ENCODE data around the gene NXN. TPM values are rescaled to one million over a fixed set of nuclear protein-coding genes. Genes with fewer than 3 reads are reported as not detected.

The NXN gene
- total RNA-seq, 1 experiment from 2014 or later, result 126 TPM

DNA sequence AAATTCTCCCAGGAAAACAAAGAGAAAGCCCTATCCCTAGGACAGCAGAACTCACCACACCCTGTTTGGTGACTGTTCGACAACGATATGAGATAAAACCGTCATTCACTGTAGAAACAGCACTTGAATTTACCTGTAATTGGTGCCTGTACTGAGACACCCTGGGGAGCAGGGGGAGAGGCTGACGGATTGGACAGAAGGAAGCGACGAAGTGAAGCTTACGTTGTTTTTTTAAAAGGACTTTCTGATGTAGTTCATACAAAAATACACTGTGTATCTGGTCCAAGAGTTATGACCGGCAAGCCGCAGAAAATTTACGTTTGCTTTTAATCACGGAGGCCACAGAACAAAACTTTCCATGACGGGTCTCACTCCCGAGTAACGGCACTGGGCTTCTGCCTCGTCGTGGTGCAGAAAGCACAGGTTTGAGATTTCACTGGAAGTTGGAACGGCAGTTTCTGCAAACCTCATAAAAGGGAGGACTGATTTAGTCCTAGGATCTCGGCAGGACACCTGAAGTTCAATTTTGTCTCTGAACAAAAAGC is 9.7 kb downstream of the NXN start:
- ATAC-seq, result no peak
- H3K4me1 ChIP-seq (ENCODE audit: control insufficient read depth, insufficient read depth, low read length), result peaks cover 45% of the 10 kb centered on the region
- no peak for DNase-seq (ENCODE audit: low read depth, low spot score)

DNA sequence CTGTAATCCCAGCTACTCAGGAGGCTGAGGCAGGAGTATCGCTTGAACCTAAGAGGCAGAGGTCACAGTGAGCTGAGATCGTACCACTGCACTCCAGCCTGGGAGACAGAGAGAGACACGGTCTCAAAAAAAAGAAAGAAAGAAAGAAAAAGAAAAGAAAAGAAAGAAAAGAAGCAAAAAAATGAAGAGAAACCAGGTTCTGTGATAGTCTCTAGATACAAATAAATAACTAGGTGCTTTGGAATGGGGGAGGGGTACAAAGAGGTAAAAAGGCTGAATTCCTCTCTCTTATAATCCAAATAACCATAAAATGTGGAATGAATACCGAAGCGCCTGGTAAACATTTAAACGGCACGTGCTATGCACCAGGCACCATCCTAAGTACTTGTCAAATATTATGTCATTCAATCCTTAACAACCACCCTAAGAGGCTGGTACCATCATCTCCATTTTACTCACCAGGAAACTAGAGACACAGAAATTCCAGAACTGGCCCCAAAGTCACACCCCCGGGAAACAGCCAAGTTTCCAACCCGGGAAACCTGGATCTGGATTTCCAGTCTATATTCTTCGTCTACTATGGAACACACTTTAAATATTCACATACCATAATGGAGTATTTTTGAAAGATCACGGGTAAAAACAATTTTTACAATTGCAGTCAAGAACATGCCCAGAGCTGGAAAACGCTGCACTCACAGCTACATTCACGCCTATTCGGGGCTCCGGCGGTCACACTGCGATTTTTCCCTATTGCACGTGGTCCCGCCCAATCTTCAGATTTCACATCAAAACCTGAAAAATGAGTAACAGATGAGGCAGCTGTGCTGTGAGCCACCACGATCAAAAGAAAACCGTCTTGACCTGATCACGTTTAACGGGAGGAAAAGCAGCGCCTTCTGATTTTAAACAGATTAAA is 10.5 kb downstream of the NXN start:
- H3K4me1 ChIP-seq (ENCODE audit: control insufficient read depth, insufficient read depth, low read length), result peaks cover 52% of the 10 kb centered on the region
- peak overlapping the region; percentile 73 for H3K27ac ChIP-seq (ENCODE audit: low read length)
- no peaks in the 10 kb centered on the region for H3K36me3 ChIP-seq (ENCODE audit: control insufficient read depth, insufficient read depth, low read length)
- intact Hi-C loops (cut with micrococcal nuclease; ENCODE audit: unreplicated experiment) (no loop called here), in situ Hi-C loops (cut with HindIII; ENCODE audit: low pct_unique_long_range_greater_than_20kb, low sequenced_read_pairs) (no loop called here)
- ChIA-PET CTCF (no interaction called here), POLR2A (no interaction called here)
- no peak overlapping the region for H3K4me3 ChIP-seq (ENCODE audit: low read depth in 2 of 2, low read length in 2 of 2)
- H3K9me3 ChIP-seq (ENCODE audit: control insufficient read depth, insufficient read depth, low read depth, low read length), result no peaks in the 10 kb centered on the region
- DNase-seq (ENCODE audit: low read depth, low spot score) (no peak), ATAC-seq (no peak)
- H3K27me3 ChIP-seq (ENCODE audit: control insufficient read depth, insufficient read depth, low read length), result no peaks in the 10 kb centered on the region
- BruUV-seq (replicated peaks), result no TSS peak
- TF ChIP-seq, protein P1, sequence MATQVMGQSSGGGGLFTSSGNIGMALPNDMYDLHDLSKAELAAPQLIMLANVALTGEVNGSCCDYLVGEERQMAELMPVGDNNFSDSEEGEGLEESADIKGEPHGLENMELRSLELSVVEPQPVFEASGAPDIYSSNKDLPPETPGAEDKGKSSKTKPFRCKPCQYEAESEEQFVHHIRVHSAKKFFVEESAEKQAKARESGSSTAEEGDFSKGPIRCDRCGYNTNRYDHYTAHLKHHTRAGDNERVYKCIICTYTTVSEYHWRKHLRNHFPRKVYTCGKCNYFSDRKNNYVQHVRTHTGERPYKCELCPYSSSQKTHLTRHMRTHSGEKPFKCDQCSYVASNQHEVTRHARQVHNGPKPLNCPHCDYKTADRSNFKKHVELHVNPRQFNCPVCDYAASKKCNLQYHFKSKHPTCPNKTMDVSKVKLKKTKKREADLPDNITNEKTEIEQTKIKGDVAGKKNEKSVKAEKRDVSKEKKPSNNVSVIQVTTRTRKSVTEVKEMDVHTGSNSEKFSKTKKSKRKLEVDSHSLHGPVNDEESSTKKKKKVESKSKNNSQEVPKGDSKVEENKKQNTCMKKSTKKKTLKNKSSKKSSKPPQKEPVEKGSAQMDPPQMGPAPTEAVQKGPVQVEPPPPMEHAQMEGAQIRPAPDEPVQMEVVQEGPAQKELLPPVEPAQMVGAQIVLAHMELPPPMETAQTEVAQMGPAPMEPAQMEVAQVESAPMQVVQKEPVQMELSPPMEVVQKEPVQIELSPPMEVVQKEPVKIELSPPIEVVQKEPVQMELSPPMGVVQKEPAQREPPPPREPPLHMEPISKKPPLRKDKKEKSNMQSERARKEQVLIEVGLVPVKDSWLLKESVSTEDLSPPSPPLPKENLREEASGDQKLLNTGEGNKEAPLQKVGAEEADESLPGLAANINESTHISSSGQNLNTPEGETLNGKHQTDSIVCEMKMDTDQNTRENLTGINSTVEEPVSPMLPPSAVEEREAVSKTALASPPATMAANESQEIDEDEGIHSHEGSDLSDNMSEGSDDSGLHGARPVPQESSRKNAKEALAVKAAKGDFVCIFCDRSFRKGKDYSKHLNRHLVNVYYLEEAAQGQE (IDR thresholded peaks at IDR 0.05; ENCODE audit: insufficient read depth in 1 of 2, low read depth in 2 of 2, low read length in 1 of 2), result no peak
- TF ChIP-seq SIN3A (IDR thresholded peaks at IDR 0.05; ENCODE audit: borderline replicate concordance, insufficient read depth, low read depth, low read length) (no peak), TCF7L2 (IDR thresholded peaks at IDR 0.05; ENCODE audit: low read depth, low read length) (no peak), POLR2AphosphoS5 (IDR thresholded peaks at IDR 0.05; ENCODE audit: low read depth, low read length) (no peak)
- TF ChIP-seq, protein P2, sequence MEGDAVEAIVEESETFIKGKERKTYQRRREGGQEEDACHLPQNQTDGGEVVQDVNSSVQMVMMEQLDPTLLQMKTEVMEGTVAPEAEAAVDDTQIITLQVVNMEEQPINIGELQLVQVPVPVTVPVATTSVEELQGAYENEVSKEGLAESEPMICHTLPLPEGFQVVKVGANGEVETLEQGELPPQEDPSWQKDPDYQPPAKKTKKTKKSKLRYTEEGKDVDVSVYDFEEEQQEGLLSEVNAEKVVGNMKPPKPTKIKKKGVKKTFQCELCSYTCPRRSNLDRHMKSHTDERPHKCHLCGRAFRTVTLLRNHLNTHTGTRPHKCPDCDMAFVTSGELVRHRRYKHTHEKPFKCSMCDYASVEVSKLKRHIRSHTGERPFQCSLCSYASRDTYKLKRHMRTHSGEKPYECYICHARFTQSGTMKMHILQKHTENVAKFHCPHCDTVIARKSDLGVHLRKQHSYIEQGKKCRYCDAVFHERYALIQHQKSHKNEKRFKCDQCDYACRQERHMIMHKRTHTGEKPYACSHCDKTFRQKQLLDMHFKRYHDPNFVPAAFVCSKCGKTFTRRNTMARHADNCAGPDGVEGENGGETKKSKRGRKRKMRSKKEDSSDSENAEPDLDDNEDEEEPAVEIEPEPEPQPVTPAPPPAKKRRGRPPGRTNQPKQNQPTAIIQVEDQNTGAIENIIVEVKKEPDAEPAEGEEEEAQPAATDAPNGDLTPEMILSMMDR (IDR thresholded peaks at IDR 0.05), result no peak

More for the DNA sequence above, 9.7 kb downstream of the NXN start:
- TF ChIP-seq, protein P2 (IDR thresholded peaks at IDR 0.05), result no peak
- TF ChIP-seq TCF7L2 (IDR thresholded peaks at IDR 0.05; ENCODE audit: low read depth, low read length) (no peak), POLR2AphosphoS5 (IDR thresholded peaks at IDR 0.05; ENCODE audit: low read depth, low read length) (no peak), SIN3A (IDR thresholded peaks at IDR 0.05; ENCODE audit: borderline replicate concordance, insufficient read depth, low read depth, low read length) (no peak)
- TF ChIP-seq, protein P1 (IDR thresholded peaks at IDR 0.05; ENCODE audit: insufficient read depth in 1 of 2, low read depth in 2 of 2, low read length in 1 of 2), result no peak
- no peaks in the 10 kb centered on the region for H3K27me3 ChIP-seq (ENCODE audit: control insufficient read depth, insufficient read depth, low read length)
- CTCF ChIA-PET, result no interaction called here
- no peaks in the 10 kb centered on the region for H3K36me3 ChIP-seq (ENCODE audit: control insufficient read depth, insufficient read depth, low read length)
- no peaks in the 10 kb centered on the region for H3K9me3 ChIP-seq (ENCODE audit: control insufficient read depth, insufficient read depth, low read depth, low read length)
- intact Hi-C loops (cut with micrococcal nuclease; ENCODE audit: unreplicated experiment), result no loop called here
- no TSS peak for BruUV-seq (replicated peaks)
- no peak overlapping the region for H3K4me3 ChIP-seq (ENCODE audit: low read depth in 2 of 2, low read length in 2 of 2)
- POLR2A ChIA-PET, result no interaction called here
- in situ Hi-C loops (cut with HindIII; ENCODE audit: low pct_unique_long_range_greater_than_20kb, low sequenced_read_pairs), result no loop called here
- peak overlapping the region; percentile 73 for H3K27ac ChIP-seq (ENCODE audit: low read length)

All from Panc1 (cell line).